Measurements from ENCODE around the gene MAGI1.

MAGI1 gene

GRCh38 chr3:65924762-65925161, 114.0 kb downstream of the MAGI1 start:
- TF ChIP-seq, protein P1, sequence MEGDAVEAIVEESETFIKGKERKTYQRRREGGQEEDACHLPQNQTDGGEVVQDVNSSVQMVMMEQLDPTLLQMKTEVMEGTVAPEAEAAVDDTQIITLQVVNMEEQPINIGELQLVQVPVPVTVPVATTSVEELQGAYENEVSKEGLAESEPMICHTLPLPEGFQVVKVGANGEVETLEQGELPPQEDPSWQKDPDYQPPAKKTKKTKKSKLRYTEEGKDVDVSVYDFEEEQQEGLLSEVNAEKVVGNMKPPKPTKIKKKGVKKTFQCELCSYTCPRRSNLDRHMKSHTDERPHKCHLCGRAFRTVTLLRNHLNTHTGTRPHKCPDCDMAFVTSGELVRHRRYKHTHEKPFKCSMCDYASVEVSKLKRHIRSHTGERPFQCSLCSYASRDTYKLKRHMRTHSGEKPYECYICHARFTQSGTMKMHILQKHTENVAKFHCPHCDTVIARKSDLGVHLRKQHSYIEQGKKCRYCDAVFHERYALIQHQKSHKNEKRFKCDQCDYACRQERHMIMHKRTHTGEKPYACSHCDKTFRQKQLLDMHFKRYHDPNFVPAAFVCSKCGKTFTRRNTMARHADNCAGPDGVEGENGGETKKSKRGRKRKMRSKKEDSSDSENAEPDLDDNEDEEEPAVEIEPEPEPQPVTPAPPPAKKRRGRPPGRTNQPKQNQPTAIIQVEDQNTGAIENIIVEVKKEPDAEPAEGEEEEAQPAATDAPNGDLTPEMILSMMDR (IDR thresholded peaks at IDR 0.05; ENCODE audit: borderline replicate concordance, control extremely low read depth, extremely low read depth, insufficient read depth, missing control alignments): no peak
- in situ Hi-C loops (cut with MboI; ENCODE audit: low sequenced_read_pairs, unreplicated experiment): no loop called here
- DNase-seq (ENCODE audit: low spot score): no peak

DNA sequence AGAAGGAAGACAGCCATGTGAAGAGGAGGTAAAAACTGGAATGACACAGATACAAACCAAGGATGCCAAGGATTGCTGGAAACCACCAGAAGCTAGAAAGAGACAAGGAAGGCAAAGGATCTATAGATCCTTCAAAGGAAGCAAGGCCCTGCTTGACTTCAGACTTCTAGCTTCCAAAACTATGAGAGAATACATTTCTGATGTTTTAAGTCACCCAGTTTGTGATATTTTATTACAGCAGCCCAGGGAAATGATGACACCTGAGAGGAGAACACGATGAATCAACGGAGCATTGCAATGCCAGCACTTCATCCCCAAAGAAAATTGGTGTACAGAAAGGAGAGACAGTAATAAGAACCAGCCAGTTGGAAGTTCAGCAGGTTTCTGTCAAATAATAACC, 116.3 kb downstream of the MAGI1 start:
- TF ChIP-seq, protein P1 (IDR thresholded peaks at IDR 0.05; ENCODE audit: borderline replicate concordance, control extremely low read depth, extremely low read depth, insufficient read depth, missing control alignments): no peak
- in situ Hi-C loops (cut with MboI; ENCODE audit: low sequenced_read_pairs, unreplicated experiment): no loop called here
- DNase-seq (ENCODE audit: low spot score): no peak

DNA sequence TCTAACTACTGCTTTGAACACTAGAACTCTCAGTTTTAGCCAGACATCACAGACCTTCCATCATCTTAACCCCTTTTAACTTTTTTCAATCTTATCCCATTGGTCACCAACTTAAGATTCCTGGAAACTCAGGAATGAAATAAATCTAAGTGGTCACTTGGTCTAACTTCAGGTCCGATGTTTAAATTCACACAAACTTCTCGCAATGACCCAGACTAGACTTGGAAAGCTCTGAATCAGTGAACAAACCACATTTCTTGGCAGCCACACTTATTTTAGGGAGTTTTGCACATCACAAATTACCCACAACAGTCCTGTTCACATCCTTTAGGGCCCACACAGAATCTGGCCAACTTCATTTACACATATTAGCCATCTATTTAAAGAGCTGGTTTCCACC, 118.9 kb downstream of the MAGI1 start:
- TF ChIP-seq, protein P1 (IDR thresholded peaks at IDR 0.05; ENCODE audit: borderline replicate concordance, control extremely low read depth, extremely low read depth, insufficient read depth, missing control alignments): no peak
- DNase-seq (ENCODE audit: low spot score): no peak
- in situ Hi-C loops (cut with MboI; ENCODE audit: low sequenced_read_pairs, unreplicated experiment): no loop called here

GRCh38 chr3:65915477-65915876, 123.2 kb downstream of the MAGI1 start:
- in situ Hi-C loops (cut with MboI; ENCODE audit: low sequenced_read_pairs, unreplicated experiment): no loop called here
- TF ChIP-seq, protein P1 (IDR thresholded peaks at IDR 0.05; ENCODE audit: borderline replicate concordance, control extremely low read depth, extremely low read depth, insufficient read depth, missing control alignments): no peak
- no peak for DNase-seq (ENCODE audit: low spot score)

GRCh38 chr3:65914740-65915367, 123.9 kb downstream of the MAGI1 start:
- DNase-seq (ENCODE audit: low spot score): no peak
- in situ Hi-C loops (cut with MboI; ENCODE audit: low sequenced_read_pairs, unreplicated experiment): no loop called here
- TF ChIP-seq, protein P1 (IDR thresholded peaks at IDR 0.05; ENCODE audit: borderline replicate concordance, control extremely low read depth, extremely low read depth, insufficient read depth, missing control alignments): no peak

DNA sequence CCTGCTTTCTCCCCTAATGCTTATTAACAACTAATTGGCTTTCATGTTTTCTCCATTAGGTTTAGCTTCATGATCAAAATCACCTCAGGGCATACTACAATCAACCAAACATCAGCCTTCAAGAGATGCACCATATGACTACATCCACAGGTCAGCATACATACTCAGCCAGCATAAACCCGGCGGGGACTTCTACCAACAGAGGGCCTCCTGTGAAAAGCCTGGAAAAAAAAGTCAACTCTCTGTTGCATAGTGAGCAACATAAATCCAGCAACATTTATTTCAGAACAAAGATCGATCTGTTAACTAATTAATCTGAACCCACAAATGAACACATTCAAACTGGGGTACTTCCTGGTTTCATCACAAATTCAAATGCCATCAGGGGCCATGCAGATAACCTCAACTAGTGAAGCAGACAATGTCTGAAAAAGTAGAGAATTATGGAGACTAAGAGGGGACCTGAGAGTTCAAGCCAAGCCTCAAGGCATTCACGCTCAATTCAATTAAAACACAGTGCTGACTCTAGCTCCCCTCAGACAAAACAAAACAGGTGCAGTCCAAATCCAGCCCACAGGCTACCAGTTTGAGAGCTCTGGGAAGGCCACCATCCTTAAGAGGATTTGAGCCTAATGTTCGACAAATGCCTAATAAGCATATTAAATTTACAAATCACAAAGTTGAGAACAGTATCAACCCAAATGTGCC, 124.5 kb downstream of the MAGI1 start:
- in situ Hi-C loops (cut with MboI; ENCODE audit: low sequenced_read_pairs, unreplicated experiment): no loop called here
- no peak for DNase-seq (ENCODE audit: low spot score)
- TF ChIP-seq, protein P1 (IDR thresholded peaks at IDR 0.05; ENCODE audit: borderline replicate concordance, control extremely low read depth, extremely low read depth, insufficient read depth, missing control alignments): no peak

Data from GM13976 (cell line).